ENCODE measurements around the gene LTBP3.
"Not testable (repeated sequence)": the region's sequence is repeated elsewhere in the genome, so short reads cannot be mapped to it uniquely, and the experiment has no call there.

LTBP3 gene

DNA sequence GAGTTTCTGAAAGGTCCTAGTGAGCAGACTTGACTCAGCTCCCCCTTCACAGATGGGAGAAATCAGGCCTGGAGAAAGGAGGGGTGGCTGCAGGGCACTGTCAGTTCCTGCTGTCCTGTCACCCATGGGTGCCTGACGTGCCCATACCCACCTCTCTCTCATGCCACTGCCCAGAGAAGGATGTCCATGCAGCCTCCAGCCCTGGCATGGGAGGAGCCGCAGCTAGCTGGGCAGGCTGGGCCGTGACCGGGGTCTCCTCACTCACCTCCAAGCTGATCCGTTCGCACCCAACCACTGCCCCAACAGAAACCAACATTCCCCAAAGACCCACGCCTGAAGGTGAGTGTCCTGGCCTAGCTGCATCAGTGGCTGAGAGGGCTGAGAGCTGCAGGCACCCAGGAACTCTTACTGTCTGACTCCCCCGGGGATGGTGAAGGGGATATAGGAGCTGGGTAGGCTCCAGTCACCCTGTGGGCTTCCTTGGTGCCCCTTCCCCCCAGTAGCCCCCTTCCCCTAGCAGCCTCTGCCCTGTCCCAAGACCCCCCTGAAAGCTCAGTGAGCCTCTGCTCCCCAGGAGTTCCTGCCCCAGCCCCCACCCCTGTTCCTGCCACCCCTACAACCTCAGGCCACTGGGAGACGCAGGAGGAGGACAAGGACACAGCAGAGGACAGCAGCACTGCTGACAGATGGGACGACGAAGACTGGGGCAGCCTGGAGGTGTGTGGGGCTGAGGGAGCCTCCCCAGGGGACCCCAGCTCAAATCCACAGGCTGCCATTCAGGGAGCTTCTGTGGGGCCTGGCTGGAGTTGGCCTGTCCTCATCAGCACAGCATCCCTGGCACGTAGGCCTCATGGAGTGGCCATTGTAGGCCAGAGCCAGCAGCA lies 21.5 kb downstream of the LTBP3 start:
- no peak for DNase-seq (ENCODE audit: low spot score)

- DNase-seq (ENCODE audit: low spot score): no peak
Measured at GRCh38 chr11:65535102-65535501, 23.1 kb downstream of the LTBP3 start.

- DNase-seq (ENCODE audit: low spot score): no peak
Measured at GRCh38 chr11:65532388-65533064, 25.6 kb downstream of the LTBP3 start.

DNA sequence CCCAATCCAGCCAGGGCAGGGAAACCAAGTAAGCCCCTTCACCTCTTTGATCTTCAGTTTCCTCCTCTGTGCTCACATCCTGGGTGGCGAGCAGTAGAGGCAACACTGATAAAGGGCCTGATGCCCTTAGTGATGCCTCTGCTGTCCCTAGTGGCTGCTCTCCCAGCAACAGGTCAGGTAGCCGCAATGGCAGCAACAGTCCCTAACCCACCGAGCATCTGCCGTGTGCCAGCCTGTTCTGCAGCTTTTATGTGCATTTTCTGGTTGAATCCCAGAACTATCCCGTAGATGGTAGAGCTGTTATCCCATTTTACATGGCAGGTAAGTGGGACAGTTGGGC lies 28.0 kb downstream of the LTBP3 start:
- DNase-seq (ENCODE audit: low spot score): no peak

- no peak for DNase-seq (ENCODE audit: low spot score)
Measured at GRCh38 chr11:65529475-65530156, 28.5 kb downstream of the LTBP3 start.

DNA sequence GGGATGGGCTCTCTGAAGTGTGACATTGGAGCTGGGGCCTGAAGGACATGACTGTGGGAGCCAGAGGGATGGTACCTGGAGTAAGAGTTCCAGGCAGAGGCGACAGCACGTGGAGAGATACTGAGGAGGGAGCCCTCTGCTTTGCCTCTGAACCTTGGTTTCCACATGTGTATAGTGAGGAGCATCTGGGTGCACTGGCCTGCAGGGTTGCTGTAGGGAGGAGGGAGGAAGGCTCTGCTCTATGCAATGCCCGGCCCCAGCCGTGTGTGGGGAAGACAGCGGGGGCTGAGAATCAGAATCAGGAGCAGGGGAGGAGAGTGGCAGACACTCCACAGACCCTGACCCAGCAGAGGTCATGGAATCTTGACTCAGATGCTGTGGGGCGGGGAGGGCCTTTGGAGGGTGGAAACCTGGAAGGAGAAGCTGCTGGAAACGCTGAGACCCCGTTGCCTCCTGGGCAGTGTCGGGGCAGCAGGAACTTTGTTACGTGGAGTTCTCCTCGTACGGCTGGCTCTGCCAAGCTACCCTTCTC lies 29.3 kb downstream of the LTBP3 start:
- no peak for DNase-seq (ENCODE audit: low spot score)

DNA sequence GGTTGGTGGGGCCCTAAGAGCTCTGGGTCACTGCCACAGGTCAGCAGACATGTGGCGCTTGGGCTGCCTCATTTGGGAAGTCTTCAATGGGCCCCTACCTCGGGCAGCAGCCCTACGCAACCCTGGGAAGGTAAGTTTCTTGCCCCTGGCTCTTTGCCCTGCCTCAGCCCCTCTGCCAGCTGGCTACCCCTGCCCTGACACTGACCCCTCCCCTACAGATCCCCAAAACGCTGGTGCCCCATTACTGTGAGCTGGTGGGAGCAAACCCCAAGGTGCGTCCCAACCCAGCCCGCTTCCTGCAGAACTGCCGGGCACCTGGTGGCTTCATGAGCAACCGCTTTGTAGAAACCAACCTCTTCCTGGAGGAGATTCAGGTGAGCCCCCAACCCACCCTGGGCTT lies 31.4 kb downstream of the LTBP3 start:
- no peak for DNase-seq (ENCODE audit: low spot score)

DNA sequence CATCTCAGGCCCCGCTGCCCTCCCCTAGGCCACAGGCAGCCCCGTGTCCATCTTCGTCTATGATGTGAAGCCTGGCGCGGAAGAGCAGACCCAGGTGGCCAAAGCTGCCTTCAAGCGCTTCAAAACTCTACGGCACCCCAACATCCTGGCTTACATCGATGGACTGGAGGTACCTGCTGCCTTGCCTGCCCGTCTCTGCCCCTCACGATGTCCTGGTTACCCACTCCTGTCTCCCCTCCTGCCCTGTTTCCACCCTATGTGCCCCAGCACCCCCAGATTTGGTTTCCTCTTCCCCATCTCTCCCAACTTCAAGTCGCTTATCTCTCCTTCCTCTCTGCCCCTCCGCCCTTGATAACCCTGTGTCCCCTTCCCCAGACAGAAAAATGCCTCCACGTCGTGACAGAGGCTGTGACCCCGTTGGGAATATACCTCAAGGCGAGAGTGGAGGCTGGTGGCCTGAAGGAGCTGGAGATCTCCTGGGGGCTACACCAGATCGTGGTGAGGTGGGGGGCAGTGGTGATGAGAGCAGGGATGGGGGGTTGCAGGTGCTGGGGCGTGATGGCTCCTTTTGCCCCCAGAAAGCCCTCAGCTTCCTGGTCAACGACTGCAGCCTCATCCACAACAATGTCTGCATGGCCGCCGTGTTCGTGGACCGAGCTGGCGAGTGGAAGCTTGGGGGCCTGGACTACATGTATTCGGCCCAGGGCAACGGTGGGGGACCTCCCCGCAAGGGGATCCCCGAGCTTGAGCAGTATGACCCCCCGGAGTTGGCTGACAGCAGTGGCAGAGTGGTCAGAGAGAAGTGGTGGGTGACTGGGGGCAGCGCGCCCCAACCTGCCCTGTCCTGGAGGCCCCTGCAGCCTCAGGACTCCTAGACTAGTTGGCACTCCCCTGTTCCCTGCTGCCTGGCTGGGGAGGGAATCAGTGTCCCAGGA lies 32.3 kb downstream of the LTBP3 start:
- DNase-seq (ENCODE audit: low spot score): no peak

- peak; percentile 98 for DNase-seq (ENCODE audit: low spot score)
Measured at GRCh38 chr11:65524741-65525545, 33.2 kb downstream of the LTBP3 start, which contains the start of gene SCYL1. TSS of gene SCYL1 (plus strand) at chr11:65525083. CDS start at chr11:65525154, 71 bp downstream.

DNA sequence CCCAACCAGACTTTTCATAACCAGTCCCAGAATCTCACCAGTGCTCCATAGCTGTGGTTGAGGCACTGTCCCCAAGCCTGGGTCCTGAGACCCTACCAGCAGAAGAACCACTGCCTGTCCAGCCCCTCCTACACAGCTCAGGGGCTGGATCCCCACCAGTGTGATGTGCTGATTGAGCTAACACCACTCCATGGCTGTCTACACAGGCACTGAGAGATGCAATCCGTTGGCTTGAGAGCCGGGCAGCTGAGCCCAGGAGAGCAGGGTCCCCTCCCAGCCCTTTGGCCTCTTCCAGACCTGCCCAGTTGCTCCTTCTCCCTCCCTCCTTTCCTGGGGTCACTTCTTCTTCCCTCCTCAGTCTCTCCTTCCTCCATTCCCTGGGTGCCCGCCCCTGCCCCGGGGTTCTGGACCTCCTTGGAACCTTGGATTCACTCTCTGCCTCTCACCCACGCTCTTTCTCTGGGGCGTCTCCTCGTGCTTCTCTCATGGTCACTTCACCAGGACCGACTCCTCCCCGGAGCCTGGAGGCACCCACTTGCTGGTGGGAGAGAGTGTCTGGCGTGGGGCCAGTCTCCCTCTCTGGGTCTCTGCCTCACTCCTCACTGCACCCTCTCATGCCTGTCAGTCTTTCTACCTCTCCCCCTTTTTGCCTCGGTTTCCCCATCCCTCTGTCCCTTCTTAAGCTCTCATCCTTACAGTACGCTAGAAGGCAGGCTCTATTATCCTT lies 34.0 kb downstream of the LTBP3 start:
- no peak for DNase-seq (ENCODE audit: low spot score)

- not testable (repeated sequence) for DNase-seq (ENCODE audit: low spot score)
Measured at GRCh38 chr11:65523631-65523968, 34.6 kb downstream of the LTBP3 start.

DNA sequence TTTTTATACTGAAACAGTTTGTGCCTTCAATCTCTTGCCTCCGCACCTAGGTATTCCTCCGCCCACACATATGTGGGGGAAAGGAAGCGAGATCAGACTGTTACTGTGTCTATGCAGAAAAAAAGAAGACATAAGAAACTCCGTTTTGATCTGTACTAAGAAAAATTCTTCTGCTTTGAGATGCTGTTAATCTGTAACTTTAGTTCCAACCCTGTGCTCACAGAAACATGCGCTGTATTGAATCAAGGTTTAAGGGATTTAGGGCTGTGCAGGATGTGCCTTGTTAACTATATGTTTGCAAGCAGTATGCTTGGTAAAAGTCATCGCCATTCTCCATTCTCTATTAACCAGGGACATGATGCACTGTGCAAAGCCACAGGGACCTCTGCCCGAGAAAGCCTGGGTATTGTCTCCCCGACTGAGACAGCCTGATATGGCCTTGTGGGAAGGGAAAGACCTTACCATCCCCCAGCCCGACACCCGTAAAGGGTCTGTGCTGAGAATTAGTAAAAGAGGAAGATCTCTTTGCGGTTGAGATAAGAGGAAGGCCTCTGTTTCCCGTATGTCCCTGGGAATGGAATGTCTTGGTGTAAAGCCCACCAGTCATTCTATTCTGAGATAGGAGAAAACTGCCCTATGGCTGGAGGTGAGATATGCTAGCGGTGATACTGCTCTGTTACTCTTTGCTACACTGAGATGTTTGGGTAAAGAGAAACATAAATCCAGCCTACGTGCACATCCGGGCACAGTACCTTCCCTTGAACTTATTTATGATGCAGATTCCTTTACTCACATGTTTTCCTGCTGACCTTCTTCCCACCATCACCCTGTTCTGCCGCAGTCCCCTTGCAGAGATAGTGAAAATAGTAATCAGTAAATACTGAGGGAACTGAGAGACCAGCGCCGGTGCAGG lies 35.2 kb downstream of the LTBP3 start:
- DNase-seq (ENCODE audit: low spot score): not testable (repeated sequence)

DNA sequence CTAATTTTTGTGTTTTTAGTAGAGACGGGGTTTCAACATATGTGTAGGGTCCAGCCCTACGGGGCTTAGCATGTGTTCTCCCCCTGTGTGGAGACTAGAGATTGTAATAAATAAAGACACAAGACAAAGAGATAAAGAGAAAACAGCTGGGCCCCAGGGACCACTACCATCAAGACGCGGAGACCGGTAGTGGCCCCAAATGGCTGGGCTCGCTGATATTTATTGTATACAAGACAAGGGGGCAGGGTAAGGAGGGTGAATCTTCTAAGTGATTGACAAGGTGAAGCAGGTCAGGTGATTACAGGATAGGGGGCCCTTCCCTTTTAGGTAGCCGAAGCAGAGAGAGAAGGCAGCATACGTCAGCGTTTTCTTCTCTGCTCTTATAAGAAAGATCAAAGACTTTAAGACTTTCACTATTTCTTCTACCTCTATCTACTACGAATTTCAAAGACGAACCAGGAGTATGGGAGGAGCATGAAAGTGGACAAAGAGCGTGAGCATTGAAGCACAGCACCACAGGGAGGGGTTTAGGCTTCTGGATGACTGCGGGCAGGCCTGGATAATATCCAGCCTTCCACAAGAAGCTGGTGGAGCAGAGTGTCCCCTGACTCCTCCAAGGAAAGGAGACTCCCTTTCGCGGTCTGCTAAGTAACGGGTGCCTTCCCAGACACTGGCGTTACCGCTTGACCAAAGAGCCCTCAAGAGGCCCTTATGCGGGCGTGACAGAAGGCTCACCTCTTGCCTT lies 36.2 kb downstream of the LTBP3 start:
- DNase-seq (ENCODE audit: low spot score): not testable (repeated sequence)

DNA sequence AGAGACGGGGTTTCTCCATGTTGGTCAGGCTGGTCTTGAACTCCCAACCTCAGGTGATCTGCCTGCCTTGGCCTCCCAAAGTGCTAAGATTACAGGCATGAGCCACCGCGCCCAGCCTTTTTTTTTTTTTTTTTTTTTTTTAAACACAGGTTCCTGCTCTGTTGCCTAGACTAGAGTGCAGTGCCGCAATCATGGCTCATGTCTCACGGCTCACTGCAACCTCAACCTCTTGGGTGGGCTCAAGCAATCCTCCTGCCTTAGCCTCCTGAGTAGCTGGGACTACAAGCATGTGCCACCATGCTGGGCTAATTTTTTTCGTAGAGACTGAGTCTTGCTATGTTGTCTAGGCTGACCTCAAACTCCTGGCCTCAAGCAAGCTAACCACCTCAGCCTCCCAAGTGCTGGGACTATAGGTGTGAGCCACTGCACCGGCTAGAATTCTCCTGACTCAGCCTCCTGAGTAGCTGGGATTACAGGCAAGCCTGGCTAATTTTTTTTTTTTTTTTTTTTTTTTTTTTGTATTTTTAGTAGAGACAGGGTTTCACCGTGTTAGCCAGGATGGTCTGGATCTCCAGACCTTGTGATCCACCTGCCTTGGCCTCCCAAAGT lies 39.1 kb downstream of the LTBP3 start:
- not testable (repeated sequence) for DNase-seq (ENCODE audit: low spot score)

DNA sequence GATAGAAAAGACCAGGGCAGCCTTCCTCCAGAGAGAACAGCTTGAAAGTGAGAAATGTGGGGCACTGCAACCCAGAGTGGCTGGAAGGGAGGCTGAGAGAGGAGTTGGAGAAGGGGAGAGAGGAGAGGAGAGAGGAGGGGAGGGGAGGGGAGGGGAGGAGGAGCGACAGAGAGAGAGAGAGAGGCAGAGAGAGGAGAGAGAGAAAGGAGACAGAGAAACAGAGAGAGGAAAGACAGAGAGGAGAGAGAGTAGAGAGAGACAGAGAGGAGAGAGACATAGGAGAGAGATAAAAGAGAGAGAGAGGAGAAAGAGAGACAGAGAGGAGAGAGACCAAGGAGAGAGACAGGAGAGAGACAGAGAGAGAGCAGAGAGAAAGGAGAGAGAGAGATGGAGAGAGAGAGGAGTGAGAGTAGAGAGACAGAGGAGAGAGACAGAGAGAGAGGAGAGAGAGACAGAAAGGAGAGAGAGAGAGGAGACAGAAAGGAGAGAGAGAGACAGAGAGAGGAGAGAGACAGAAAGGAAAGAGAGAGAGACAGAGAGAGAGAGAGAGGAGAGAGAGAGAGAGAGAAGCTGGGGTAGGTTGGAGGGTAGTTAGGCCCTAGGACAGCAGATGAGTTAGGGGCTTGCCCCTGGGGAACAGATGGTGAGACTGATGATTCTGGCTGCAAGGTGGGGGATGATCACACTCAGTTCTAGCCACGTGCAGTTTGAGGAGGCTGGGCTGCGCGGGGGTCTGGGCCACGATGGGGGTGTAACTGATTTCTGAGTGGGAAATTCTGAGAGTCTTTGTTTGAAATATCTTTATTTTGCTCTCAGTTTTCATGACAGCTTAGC lies 41.8 kb downstream of the LTBP3 start:
- DNase-seq (ENCODE audit: low spot score): no peak

GRCh38 chr11:65512311-65512710 lies 45.8 kb downstream of the LTBP3 start:
- DNase-seq (ENCODE audit: low spot score): not testable (repeated sequence)

Measured in AG08396 (cell line).